ENCODE measurements around the gene CACNA1D. TPM values are rescaled to one million over a fixed set of nuclear protein-coding genes. Genes with fewer than 3 reads are reported as not detected.

The CACNA1D gene
- total RNA-seq, 1 experiment from 2014 or later = not detected

DNA sequence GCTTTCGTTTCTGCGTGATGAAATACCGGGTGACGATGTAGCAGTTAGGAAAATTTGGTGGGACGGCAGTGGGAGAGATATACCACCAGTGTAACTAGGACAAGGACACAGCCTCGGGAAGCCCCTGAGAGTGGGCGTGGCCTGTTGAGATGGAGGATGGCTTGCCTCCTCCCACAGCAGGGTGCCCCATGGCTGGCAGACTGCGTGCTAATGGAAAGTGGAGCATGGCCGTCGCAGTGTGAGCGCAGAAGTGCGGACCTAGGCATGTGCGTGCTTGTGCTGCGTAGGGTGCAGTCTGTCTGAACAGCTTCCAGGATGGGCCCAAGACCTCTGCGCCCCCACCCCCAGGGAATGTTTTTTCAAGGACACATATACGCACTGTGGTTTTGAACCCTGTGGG lies 295.0 kb downstream of the CACNA1D start:
- H3K4me1 ChIP-seq (ENCODE audit: insufficient read depth, low read length, poor library complexity, severe bottlenecking) = no peaks in the 10 kb centered on the region
- no peaks in the 10 kb centered on the region for H3K9me3 ChIP-seq (ENCODE audit: low read depth, low read length, poor library complexity, severe bottlenecking)
- H3K27ac ChIP-seq (ENCODE audit: low read depth, low read length, poor library complexity, severe bottlenecking) = no peak overlapping the region
- no peaks in the 10 kb centered on the region for H3K27me3 ChIP-seq (replicated peaks; ENCODE audit: insufficient read depth, low read depth, low read length, poor library complexity)
- no peaks in the 10 kb centered on the region for H3K36me3 ChIP-seq (ENCODE audit: insufficient read depth, low read length, poor library complexity, severe bottlenecking)
- no peak overlapping the region for H3K4me3 ChIP-seq (ENCODE audit: low read depth, low read length, poor library complexity, severe bottlenecking)
- ChIA-PET POLR2A (ENCODE audit: low non-redundant PET) (no interaction called here), CTCF (interaction anchor here (0.5 kb wide), 1 partner anchor 706 kb away, joined by 6 read pairs; no protein-coding TSS in a partner anchor)
- TF ChIP-seq, protein P1, sequence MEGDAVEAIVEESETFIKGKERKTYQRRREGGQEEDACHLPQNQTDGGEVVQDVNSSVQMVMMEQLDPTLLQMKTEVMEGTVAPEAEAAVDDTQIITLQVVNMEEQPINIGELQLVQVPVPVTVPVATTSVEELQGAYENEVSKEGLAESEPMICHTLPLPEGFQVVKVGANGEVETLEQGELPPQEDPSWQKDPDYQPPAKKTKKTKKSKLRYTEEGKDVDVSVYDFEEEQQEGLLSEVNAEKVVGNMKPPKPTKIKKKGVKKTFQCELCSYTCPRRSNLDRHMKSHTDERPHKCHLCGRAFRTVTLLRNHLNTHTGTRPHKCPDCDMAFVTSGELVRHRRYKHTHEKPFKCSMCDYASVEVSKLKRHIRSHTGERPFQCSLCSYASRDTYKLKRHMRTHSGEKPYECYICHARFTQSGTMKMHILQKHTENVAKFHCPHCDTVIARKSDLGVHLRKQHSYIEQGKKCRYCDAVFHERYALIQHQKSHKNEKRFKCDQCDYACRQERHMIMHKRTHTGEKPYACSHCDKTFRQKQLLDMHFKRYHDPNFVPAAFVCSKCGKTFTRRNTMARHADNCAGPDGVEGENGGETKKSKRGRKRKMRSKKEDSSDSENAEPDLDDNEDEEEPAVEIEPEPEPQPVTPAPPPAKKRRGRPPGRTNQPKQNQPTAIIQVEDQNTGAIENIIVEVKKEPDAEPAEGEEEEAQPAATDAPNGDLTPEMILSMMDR (conservative IDR thresholded peaks at IDR 0.05; ENCODE audit: low read depth, low read length) = no peak
- TF ChIP-seq EZH2 (IDR thresholded peaks at IDR 0.05; ENCODE audit: borderline replicate concordance, low read depth, low read length, poor library complexity, severe bottlenecking) = no peak
- DNase-seq (ENCODE audit: low spot score) = peak; percentile 5
- intact Hi-C loops (cut with micrococcal nuclease; ENCODE audit: unreplicated experiment) = no loop called here
- no TSS peak for BruUV-seq (replicated peaks)

DNA sequence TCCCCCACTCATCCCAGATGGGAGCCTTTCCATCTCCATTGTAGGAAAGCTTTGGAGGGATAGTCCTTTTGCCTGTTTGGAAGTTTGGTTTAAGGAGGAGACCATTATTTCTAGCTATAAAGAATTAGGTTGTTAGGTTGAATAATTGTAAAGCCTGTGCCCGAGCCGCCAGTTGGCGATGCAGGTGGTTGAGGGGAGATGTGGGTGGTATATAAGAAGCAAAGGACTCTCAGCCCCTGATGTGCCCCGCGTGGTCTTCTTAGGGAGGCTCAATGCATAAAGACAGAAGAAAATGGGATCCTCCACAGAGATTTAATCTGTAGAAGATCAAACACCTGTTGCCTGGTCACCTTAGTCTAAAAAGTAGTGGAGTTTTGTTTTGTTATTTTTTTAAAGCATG lies 296.1 kb downstream of the CACNA1D start:
- Histone ChIP-seq H3K27me3 (replicated peaks; ENCODE audit: insufficient read depth, low read depth, low read length, poor library complexity) (no peaks in the 10 kb centered on the region), H3K4me1 (ENCODE audit: insufficient read depth, low read length, poor library complexity, severe bottlenecking) (no peaks in the 10 kb centered on the region), H3K9me3 (ENCODE audit: low read depth, low read length, poor library complexity, severe bottlenecking) (no peaks in the 10 kb centered on the region), H3K36me3 (ENCODE audit: insufficient read depth, low read length, poor library complexity, severe bottlenecking) (no peaks in the 10 kb centered on the region), H3K4me3 (ENCODE audit: low read depth, low read length, poor library complexity, severe bottlenecking) (no peak overlapping the region), H3K27ac (ENCODE audit: low read depth, low read length, poor library complexity, severe bottlenecking) (no peak overlapping the region)
- ChIA-PET CTCF (no interaction called here), POLR2A (ENCODE audit: low non-redundant PET) (no interaction called here)
- no TSS peak for BruUV-seq (replicated peaks)
- intact Hi-C loops (cut with micrococcal nuclease; ENCODE audit: unreplicated experiment) = no loop called here
- DNase-seq (ENCODE audit: low spot score) = no peak
- TF ChIP-seq, protein P1 (conservative IDR thresholded peaks at IDR 0.05; ENCODE audit: low read depth, low read length) = no peak
- TF ChIP-seq EZH2 (IDR thresholded peaks at IDR 0.05; ENCODE audit: borderline replicate concordance, low read depth, low read length, poor library complexity, severe bottlenecking) = no peak

DNA sequence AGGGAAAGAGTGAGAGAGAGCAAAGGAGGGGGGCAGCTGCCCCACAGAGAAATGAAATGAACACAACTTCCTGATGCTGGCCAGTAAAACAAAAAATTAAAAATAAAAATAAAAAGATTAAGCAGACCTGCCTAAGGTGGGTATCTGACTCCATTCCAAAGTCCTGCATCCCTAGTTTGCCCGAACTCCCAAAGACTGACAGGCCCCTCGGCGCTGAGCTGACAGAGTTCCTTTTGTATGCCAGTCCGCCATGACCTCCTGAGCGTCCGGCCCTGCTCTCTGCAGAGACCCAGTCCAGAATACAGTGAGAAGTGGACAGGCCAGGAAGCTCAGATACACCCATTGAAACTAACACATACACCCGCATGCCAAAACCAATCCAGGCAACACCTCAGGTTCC lies 296.9 kb downstream of the CACNA1D start:
- no peaks in the 10 kb centered on the region for H3K27me3 ChIP-seq (replicated peaks; ENCODE audit: insufficient read depth, low read depth, low read length, poor library complexity)
- ChIA-PET CTCF (no interaction called here), POLR2A (ENCODE audit: low non-redundant PET) (no interaction called here)
- BruUV-seq (replicated peaks) = no TSS peak
- intact Hi-C loops (cut with micrococcal nuclease; ENCODE audit: unreplicated experiment) = no loop called here
- H3K4me3 ChIP-seq (ENCODE audit: low read depth, low read length, poor library complexity, severe bottlenecking) = no peak overlapping the region
- no peaks in the 10 kb centered on the region for H3K9me3 ChIP-seq (ENCODE audit: low read depth, low read length, poor library complexity, severe bottlenecking)
- H3K36me3 ChIP-seq (ENCODE audit: insufficient read depth, low read length, poor library complexity, severe bottlenecking) = no peaks in the 10 kb centered on the region
- TF ChIP-seq, protein P1 (conservative IDR thresholded peaks at IDR 0.05; ENCODE audit: low read depth, low read length) = no peak
- TF ChIP-seq EZH2 (IDR thresholded peaks at IDR 0.05; ENCODE audit: borderline replicate concordance, low read depth, low read length, poor library complexity, severe bottlenecking) = no peak
- H3K4me1 ChIP-seq (ENCODE audit: insufficient read depth, low read length, poor library complexity, severe bottlenecking) = no peaks in the 10 kb centered on the region
- H3K27ac ChIP-seq (ENCODE audit: low read depth, low read length, poor library complexity, severe bottlenecking) = no peak overlapping the region
- no peak for DNase-seq (ENCODE audit: low spot score)

All from A673 (cell line).